Globus pallidus (tissue), 1 donor: Measurements from ENCODE around the gene FAM110D.

Source experiments
- DNase-seq: peaks from one replicate; pipeline ENCODE4 v3.0.0-alpha.2; 2015; ENCODE audit warnings: low spot score

Gene FAM110D

GRCh38 chr1:26163684-26164035 lies 4.8 kb downstream of the FAM110D start:
- no peak for DNase-seq

GRCh38 chr1:26164036-26164860 lies 5.4 kb downstream of the FAM110D start:
- DNase-seq = no peak

- no peak for DNase-seq
Observed at GRCh38 chr1:26164861-26165842, 6.3 kb downstream of the FAM110D start.

GRCh38 chr1:26166719-26167281 lies 7.9 kb downstream of the FAM110D start:
- DNase-seq = no peak

GRCh38 chr1:26168410-26169197 lies 9.7 kb downstream of the FAM110D start, which contains the start of gene C1orf232:
TSS of gene C1orf232 (minus strand) at chr1:26168963. CDS start at chr1:26168499, 464 bp downstream.
- no peak for DNase-seq

GRCh38 chr1:26169198-26169554 lies 10.3 kb downstream of the FAM110D start:
- no peak for DNase-seq

- DNase-seq = peak; percentile 91
Observed at GRCh38 chr1:26169669-26170471, 11.0 kb downstream of the FAM110D start, which contains the start of gene ZNF593. TSS of gene ZNF593 (plus strand) at chr1:26169908. CDS start at chr1:26169984, 76 bp downstream.

- DNase-seq = no peak
Observed at GRCh38 chr1:26170472-26170821, 11.6 kb downstream of the FAM110D start.

DNA sequence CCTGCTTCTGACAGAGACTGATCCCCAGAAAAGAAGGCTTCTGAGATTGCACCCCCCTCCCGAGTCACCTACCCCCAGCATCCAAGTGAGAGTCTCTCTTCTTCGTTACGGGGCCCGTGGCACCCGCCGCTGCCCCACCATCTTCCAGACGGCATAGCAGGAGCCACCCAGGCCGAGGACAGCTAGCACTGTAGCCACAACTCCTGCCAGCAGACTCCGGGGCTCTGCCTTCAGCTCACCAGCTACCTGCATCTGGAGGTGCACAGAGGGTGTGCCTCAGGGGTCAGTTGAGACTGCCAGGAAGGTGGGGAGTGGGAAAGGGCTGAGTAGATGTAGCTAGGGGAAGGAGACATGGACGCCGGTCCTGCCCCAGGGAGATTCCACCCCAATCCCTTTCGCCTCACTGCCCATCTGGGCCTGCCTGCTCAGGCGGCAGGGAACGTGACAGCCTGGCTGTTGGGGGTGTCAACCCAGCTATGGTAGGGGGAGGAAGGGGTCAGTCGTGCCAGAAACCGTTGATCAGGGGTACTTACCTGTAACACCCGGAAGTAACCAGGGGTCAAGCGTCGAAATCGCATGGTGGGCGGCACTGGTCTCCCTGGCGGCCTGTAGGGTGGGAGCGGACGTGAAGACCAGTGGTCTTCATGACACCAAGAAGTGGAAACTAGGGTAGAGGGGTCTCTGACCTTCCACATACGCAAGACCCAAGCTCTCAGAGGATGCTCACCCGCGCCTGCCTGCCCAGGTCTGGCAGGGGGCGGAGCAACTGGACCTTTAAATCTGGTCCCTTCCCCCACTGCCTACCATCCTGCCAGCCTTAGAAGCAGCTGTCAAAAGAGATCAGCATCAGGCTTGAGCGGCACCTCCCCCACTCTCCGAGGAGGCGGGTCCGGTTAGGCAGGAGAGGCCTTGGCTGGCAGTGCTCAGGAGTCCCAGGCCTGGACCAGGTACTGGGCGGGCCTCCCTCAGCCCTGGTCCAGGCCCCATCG lies 12.5 kb downstream of the FAM110D start, which contains the start of gene ZNF593OS:
Gene ZNF593OS (minus strand): TSS at position 749 of the 989 bp plus-strand sequence. CDS start 171 bp downstream, at position 578.
- no peak for DNase-seq

- no peak for DNase-seq
Observed at GRCh38 chr1:26175346-26175745, 16.5 kb downstream of the FAM110D start.

DNA sequence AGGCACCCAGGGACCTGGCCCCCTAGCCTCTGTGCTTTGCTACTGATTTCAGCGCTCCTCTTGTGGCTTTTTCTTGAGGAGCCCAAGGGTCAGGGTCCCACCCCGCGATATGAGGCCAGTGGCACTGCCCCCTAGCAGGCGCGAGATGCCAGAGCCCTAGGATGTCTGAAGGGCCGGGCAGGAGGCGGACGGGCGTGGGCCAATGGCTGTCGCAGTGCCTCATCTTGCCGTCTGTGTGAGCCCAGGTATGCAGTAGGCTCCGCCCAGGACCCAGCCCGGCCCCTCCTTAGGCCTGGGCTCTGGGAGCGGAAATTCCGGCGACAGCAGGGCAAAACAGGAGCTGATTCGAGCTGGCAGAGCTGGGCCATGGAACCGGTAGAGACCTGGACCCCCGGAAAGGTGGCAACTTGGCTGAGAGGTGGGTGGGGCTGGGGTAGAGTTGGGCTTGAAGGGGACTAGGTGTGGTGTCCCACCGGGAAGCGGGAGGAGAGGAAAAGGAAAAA lies 18.4 kb downstream of the FAM110D start, which contains the start of gene CNKSR1:
Gene CNKSR1 (plus strand): TSS at position 310 of the 503 bp plus-strand sequence. CDS start 57 bp downstream, at position 367.
- no peak for DNase-seq

GRCh38 chr1:26180010-26180506 lies 21.2 kb downstream of the FAM110D start:
- DNase-seq = no peak

GRCh38 chr1:26181586-26182382 lies 22.9 kb downstream of the FAM110D start:
- no peak for DNase-seq

GRCh38 chr1:26182383-26182696 lies 23.5 kb downstream of the FAM110D start:
- no peak for DNase-seq

- DNase-seq = no peak
Observed at GRCh38 chr1:26184086-26184485, 25.2 kb downstream of the FAM110D start.

DNA sequence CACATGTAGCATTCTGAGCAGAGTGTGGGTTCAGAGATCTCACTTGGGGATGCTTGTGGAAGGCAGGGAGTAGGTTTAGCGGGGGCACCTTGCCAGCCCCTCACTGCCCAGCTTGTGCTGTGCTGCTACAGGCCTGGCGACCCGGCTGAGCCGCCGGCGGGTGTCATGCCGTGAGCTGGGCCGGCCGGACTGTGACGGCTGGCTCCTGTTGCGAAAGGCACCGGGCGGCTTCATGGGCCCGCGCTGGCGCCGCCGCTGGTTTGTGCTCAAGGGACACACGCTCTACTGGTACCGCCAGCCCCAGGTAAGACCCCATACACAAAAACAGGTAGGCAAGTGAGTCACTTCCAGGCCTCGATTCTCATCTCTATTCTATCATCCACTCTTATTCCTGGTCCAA lies 26.0 kb downstream of the FAM110D start:
- DNase-seq = no peak

DNA sequence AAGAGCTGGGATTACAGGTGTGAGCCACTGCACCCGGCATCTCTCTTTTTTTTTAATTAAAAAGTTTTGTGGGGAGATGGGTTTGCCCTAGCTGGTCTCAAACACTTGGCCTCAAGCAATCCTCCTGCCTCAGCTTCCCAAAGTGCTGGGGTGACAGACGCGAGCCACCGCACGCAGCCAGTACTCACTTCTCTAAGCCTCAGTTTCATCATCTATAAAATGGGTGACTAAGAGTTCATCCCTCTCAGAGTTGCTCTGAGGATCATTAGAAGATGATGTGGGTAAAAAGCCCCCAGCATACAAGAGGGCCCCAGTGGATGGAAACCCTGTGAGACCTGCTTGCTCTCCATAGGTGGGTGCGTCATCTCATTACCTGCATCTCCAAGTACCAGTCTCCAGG lies 29.0 kb downstream of the FAM110D start:
- DNase-seq = no peak

DNA sequence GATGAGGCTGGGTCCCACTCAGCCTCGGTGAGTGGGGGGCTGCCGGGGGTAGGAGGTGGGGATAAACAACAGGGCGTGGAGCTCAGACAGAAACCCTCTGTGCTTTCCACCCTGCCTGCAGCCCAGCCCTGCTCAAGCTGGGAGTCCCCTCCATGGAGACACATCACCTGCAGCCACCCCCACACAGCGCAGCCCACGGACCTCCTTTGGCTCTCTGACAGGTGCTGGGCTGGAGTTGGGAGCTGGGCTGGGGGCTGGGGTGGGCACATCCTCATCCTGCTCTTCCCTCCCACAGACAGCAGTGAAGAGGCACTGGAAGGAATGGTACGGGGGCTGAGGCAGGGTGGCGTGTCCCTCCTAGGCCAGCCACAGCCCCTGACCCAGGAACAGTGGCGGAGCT lies 29.6 kb downstream of the FAM110D start:
- no peak for DNase-seq
